H1 (cell line): Measurements from ENCODE around the gene BMP4. TPM values are rescaled to one million over a fixed set of nuclear protein-coding genes. Genes with fewer than 3 reads are reported as not detected.

Experiments
- CTCF ChIA-PET: fragments of 300-600 bp; sonication (Branson Sonifier 250); formaldehyde crosslinking; loops from one replicate; lab custom pipeline; 2021; ENCODE audit not compliant: partially characterized antibody; lab: Charles Lee
- POLR2A ChIA-PET: fragments of 300-600 bp; sonication (Branson Sonifier 250); formaldehyde crosslinking; loops from one replicate; lab custom pipeline; 2021; ENCODE audit warnings: inconsistent platforms; ENCODE audit not compliant: partially characterized antibody; lab: Charles Lee
- DNase-seq, 2 experiments: peaks; one replicate each; pipeline versions ENCODE4 v3.0.0 to v3.0.0-alpha.2; 2010 to 2022; ENCODE audit warnings: low spot score in 2 of 2, low read depth in 1 of 2, mixed read lengths in 1 of 2
- FAIRE-seq: peaks from 2 replicates; lab custom pipeline; 2011; peaks lifted over from hg19 to GRCh38; lab: Jason Lieb, UNC
- H2AFZ ChIP-seq: 2 replicates; pipeline ENCODE4 v1.8.1; 2012; ENCODE audit warnings: low read length, inconsistent platforms
- H2AK5ac ChIP-seq: 2 replicates; pipeline ENCODE4 v1.6.1; 2013; ENCODE audit warnings: low read depth, low read length
- H2BK120ac ChIP-seq: replicated peaks from 2 replicates; pipeline ENCODE3; 2013; ENCODE audit warnings: low read depth, low read length, inconsistent platforms
- H2BK12ac ChIP-seq: 2 replicates; pipeline ENCODE4 v1.6.1; 2013; ENCODE audit warnings: low read depth, low read length
- H2BK15ac ChIP-seq: 2 replicates; pipeline ENCODE4 v1.6.1; 2013; ENCODE audit warnings: low read length
- H2BK20ac ChIP-seq: 2 replicates; pipeline ENCODE4 v1.6.1; 2013; ENCODE audit warnings: low read length
- H2BK5ac ChIP-seq: 2 replicates; pipeline ENCODE4 v1.6.1; 2013; ENCODE audit warnings: low read depth, low read length
- H3K14ac ChIP-seq: 2 replicates; pipeline ENCODE4 v1.6.1; 2013; ENCODE audit warnings: inconsistent platforms; ENCODE audit not compliant: insufficient read length
- H3K18ac ChIP-seq: 2 replicates; pipeline ENCODE4 v1.6.1; 2013; ENCODE audit warnings: low read length; ENCODE audit errors: extremely low read depth
- H3K23ac ChIP-seq: 2 replicates; pipeline ENCODE4 v1.6.1; 2013; ENCODE audit warnings: inconsistent platforms; ENCODE audit not compliant: insufficient read length
- H3K23me2 ChIP-seq: 2 replicates; pipeline ENCODE4 v1.6.1; 2013; ENCODE audit warnings: low read depth, low read length
- H3K27ac ChIP-seq: 2 replicates; pipeline ENCODE4 v1.6.1; 2011; ENCODE audit warnings: low read depth, low read length, inconsistent platforms
- H3K27me3 ChIP-seq, 4 experiments: replicated peaks in 1 of 4; 1 replicate in 1 of 4; 2 replicates in 3 of 4; pipeline versions ENCODE4 v1.6.1 to v1.8.1; 2011 to 2013; ENCODE audit warnings: low read length in 3 of 4, mild to moderate bottlenecking in 3 of 4, inconsistent platforms in 2 of 4, mixed read lengths in 2 of 4, moderate library complexity in 1 of 4; ENCODE audit not compliant: control insufficient read depth in 3 of 4, insufficient read depth in 3 of 4; ENCODE audit errors: extremely low read depth in 1 of 4
- H3K36me3 ChIP-seq, 4 experiments: 2 replicates each; pipeline versions ENCODE4 v1.6.1 to v1.8.1; 2011 to 2013; ENCODE audit warnings: mild to moderate bottlenecking in 4 of 4, low read length in 3 of 4, moderate library complexity in 2 of 4, control low read depth in 1 of 4, inconsistent platforms in 1 of 4; ENCODE audit not compliant: insufficient read depth in 4 of 4, control insufficient read depth in 2 of 4
- H3K4ac ChIP-seq: replicated peaks from 2 replicates; pipeline ENCODE3; 2013; ENCODE audit warnings: low read length, low read depth, mixed read lengths, inconsistent platforms; ENCODE audit not compliant: insufficient read length
- H3K4me1 ChIP-seq, 4 experiments: replicated peaks in 1 of 4; 1 replicate in 1 of 4; 2 replicates in 3 of 4; pipeline versions ENCODE4 v1.6.1 to v1.8.1; 2011 to 2013; ENCODE audit warnings: low read length in 3 of 4, inconsistent platforms in 2 of 4, mixed read lengths in 1 of 4; ENCODE audit not compliant: insufficient read depth in 4 of 4, control insufficient read depth in 3 of 4
- H3K4me2 ChIP-seq, 2 experiments: 2 replicates each; pipeline versions ENCODE4 v1.6.1 to v1.8.1; 2011 to 2013; ENCODE audit warnings: low read depth in 2 of 2, low read length in 2 of 2, control low read depth in 1 of 2, inconsistent platforms in 1 of 2, mild to moderate bottlenecking in 1 of 2; ENCODE audit not compliant: insufficient read depth in 1 of 2
- H3K4me3 ChIP-seq, 4 experiments: fragments of 200-600, 300-600 bp in 1 of 4; sonication (generic), shearing (Covaris generic), sonication (Bioruptor Twin) in 1 of 4; 2 replicates each; pipeline versions ENCODE4 v1.5.1 to v1.8.1; 2011 to 2016; ENCODE audit warnings: low read length in 4 of 4, low read depth in 3 of 4, control low read depth in 2 of 4, inconsistent platforms in 2 of 4, mild to moderate bottlenecking in 2 of 4, mixed read lengths in 1 of 4, moderate library complexity in 1 of 4; ENCODE audit not compliant: insufficient read depth in 2 of 4; ENCODE audit errors: extremely low read depth in 1 of 4
- H3K56ac ChIP-seq: replicated peaks from 2 replicates; pipeline ENCODE3; 2013; ENCODE audit warnings: low read depth, mild to moderate bottlenecking, mixed read lengths, low read length, inconsistent platforms; ENCODE audit not compliant: insufficient read length
- H3K79me1 ChIP-seq: 2 replicates; pipeline ENCODE4 v1.6.1; 2013; ENCODE audit warnings: low read depth, low read length, control low read depth
- H3K79me2 ChIP-seq, 2 experiments: 2 replicates each; pipeline versions ENCODE4 v1.6.1 to v1.8.1; 2012 to 2013; ENCODE audit warnings: low read length in 2 of 2, mild to moderate bottlenecking in 2 of 2, inconsistent platforms in 1 of 2; ENCODE audit not compliant: insufficient read depth in 2 of 2, control insufficient read depth in 1 of 2
- H3K9ac ChIP-seq, 4 experiments: replicated peaks in 1 of 4; 1 replicate in 1 of 4; 2 replicates in 3 of 4; pipeline versions ENCODE4 v1.6.1 to v1.8.1; 2011 to 2013; ENCODE audit warnings: low read depth in 3 of 4, low read length in 3 of 4, control low read depth in 2 of 4, mild to moderate bottlenecking in 2 of 4, moderate library complexity in 2 of 4, inconsistent platforms in 1 of 4; ENCODE audit errors: extremely low read depth in 1 of 4
- H3K9me3 ChIP-seq, 2 experiments: 2 replicates each; pipeline versions ENCODE4 v1.6.1 to v1.8.1; 2012 to 2013; ENCODE audit warnings: mild to moderate bottlenecking in 2 of 2, moderate library complexity in 2 of 2, control low read depth in 1 of 2, inconsistent platforms in 1 of 2, low read depth in 1 of 2, low read length in 1 of 2, mixed read lengths in 1 of 2; ENCODE audit not compliant: insufficient read depth in 2 of 2
- H4K20me1 ChIP-seq, 2 experiments: replicated peaks in 1 of 2; 2 replicates each; pipeline versions ENCODE3 to v1.8.1; 2011 to 2013; ENCODE audit warnings: inconsistent platforms in 2 of 2, low read length in 2 of 2, mild to moderate bottlenecking in 1 of 2; ENCODE audit not compliant: insufficient read depth in 2 of 2, control insufficient read depth in 1 of 2
- H4K5ac ChIP-seq: 2 replicates; pipeline ENCODE4 v1.6.1; 2013; ENCODE audit warnings: low read length, low read depth, mixed read lengths, inconsistent platforms; ENCODE audit not compliant: insufficient read length
- H4K8ac ChIP-seq: 2 replicates; pipeline ENCODE4 v1.8.0; 2013; ENCODE audit warnings: mild to moderate bottlenecking, moderate library complexity, low read length, inconsistent platforms; ENCODE audit not compliant: insufficient read depth; ENCODE audit errors: extremely low read depth
- H4K91ac ChIP-seq: replicated peaks from 2 replicates; pipeline ENCODE3; 2013; ENCODE audit warnings: low read length, mixed read lengths, inconsistent platforms; ENCODE audit not compliant: insufficient read length
- BACH1 ChIP-seq: IDR thresholded peaks from 2 replicates; pipeline ENCODE4 v1.6.1; 2012; ENCODE audit warnings: low read length, improper control_type of control experiment
- BCL11A ChIP-seq, 2 experiments: IDR thresholded peaks; one replicate each; pipeline ENCODE4 v1.6.1; 2011; ENCODE audit warnings: low read depth in 2 of 2, low read length in 2 of 2, mild to moderate bottlenecking in 2 of 2
- E2F6 ChIP-seq: IDR thresholded peaks from 2 replicates; pipeline ENCODE4 v1.6.1; 2012; ENCODE audit warnings: inconsistent platforms
- JUND ChIP-seq: IDR thresholded peaks from 2 replicates; pipeline ENCODE4 v1.6.1; 2011; ENCODE audit warnings: mild to moderate bottlenecking, improper control_type of control experiment, low read length
- SP2 ChIP-seq: IDR thresholded peaks from 2 replicates; pipeline ENCODE4 v1.6.1; 2012; ENCODE audit warnings: mild to moderate bottlenecking, low read length, inconsistent platforms
- TAF1 ChIP-seq: IDR thresholded peaks from 2 replicates; pipeline ENCODE4 v1.6.1; 2011; ENCODE audit warnings: mild to moderate bottlenecking, low read depth, low read length
- TAF7 ChIP-seq: optimal IDR thresholded peaks from 2 replicates; pipeline ENCODE3; 2011; ENCODE audit warnings: low read depth, mild to moderate bottlenecking, inconsistent platforms, low read length, moderate library complexity, borderline replicate concordance
- USF2 ChIP-seq: IDR thresholded peaks from 2 replicates; pipeline ENCODE4 v1.6.1; 2011; ENCODE audit warnings: low read length, improper control_type of control experiment
- polyA plus RNA-seq, 7 experiments: library from polyadenylated mRNA; depleted of rRNA in 3 of 7; stranded (reverse) in 5 of 7; unstranded in 2 of 7; fragments of >200 nt in 5 of 7; fragments of 200-250 nt in 2 of 7; gene quantifications; 1 replicate in 5 of 7; 2 replicates in 1 of 7; 4 replicates in 1 of 7; pipeline versions ENCODE4 v1.2.1 to v1.2.3, GENCODE V29; 2011 to 2013; ENCODE audit warnings: missing spikeins in 2 of 7, mixed read lengths in 2 of 7
- total RNA-seq: library from RNA; stranded (reverse); fragmentation: NEBNext Ultra II Directional; extraction: Animal tissue kit (Norgen Biotek cat#: 25700); gene quantifications from 2 replicates; pipeline ENCODE4 v1.2.1, GENCODE V29; 2021

The BMP4 gene
- total and polyA plus RNA-seq, 2 of the 8 experiments (the other 6 are each of a cell fraction or from before 2014, with no cell fraction given), result 2.3 to 5.4 TPM

GRCh38 chr14:53932966-53933365 lies 23.7 kb downstream of the BMP4 start:
- Histone ChIP-seq H4K20me1 (no peaks in the 10 kb centered on the region), H2BK12ac (no peak overlapping the region), H3K23me2 (no peaks in the 10 kb centered on the region), H3K4me1 (no peaks in the 10 kb centered on the region; a peak in 2 of 7 replicates), H2BK20ac (no peak overlapping the region), H3K36me3 (no peaks in the 10 kb centered on the region), H3K18ac (no peak overlapping the region), H3K79me2 (no peaks in the 10 kb centered on the region), H3K56ac (no peak overlapping the region), H3K4me2 (no peak overlapping the region), H3K23ac (no peak overlapping the region), H3K9me3 (no peaks in the 10 kb centered on the region; a peak in 1 of 4 replicates), H2BK120ac (no peak overlapping the region), H3K4ac (no peak overlapping the region), H2AFZ (no peak overlapping the region), H2BK5ac (no peak overlapping the region), H3K27me3 (no peaks in the 10 kb centered on the region), H3K4me3 (no peak overlapping the region), H4K91ac (no peak overlapping the region), H4K5ac (no peak overlapping the region)
- DNase-seq, result no peak
- no peak for FAIRE-seq
- POLR2A ChIA-PET, result interaction anchor here (1.9 kb wide), 1 partner anchor 14 kb away, joined by 4 read pairs; no protein-coding TSS in a partner anchor
- TF ChIP-seq TAF1 (no peak), USF2 (no peak), SP2 (no peak), JUND (no peak), E2F6 (no peak), TAF7 (no peak), BACH1 (no peak), BCL11A (IDR thresholded peaks at IDR 0.05; ENCODE audit: low read depth in 2 of 2, low read length in 2 of 2) (no peak)
- TF ChIP-seq, all 59 proteins: peak for 0
- Histone ChIP-seq H3K14ac (no peak overlapping the region), H2BK15ac (no peak overlapping the region), H3K9ac (no peak overlapping the region), H4K8ac (no peak overlapping the region), H3K27ac (no peak overlapping the region), H2AK5ac (no peak overlapping the region), H3K79me1 (no peaks in the 10 kb centered on the region)
- CTCF ChIA-PET, result interaction anchor here (0.6 to 1.0 kb wide), 3 partner anchors 12 to 68 kb away, joined by 3 to 4 read pairs (median 3); no protein-coding TSS in a partner anchor
